Measurements from ENCODE around the gene RPS6KA1. TPM values are rescaled to one million over a fixed set of nuclear protein-coding genes. Genes with fewer than 3 reads are reported as not detected.
A peak's percentile ranks its signal among the peaks of the same experiment; 100 is the strongest.

Gene RPS6KA1
- total and polyA plus RNA-seq, 11 donors: 1.1 to 24.4 (median 3.5) TPM

- WGBS, 4 donors: 84 to 91% (median 88%) methylated on average over 4 to 8 of the region's 8 CpGs
Measured at GRCh38 chr1:26546375-26546774, 16.8 kb downstream of the RPS6KA1 start.

GRCh38 chr1:26546819-26547218 lies 17.3 kb downstream of the RPS6KA1 start:
- Histone ChIP-seq H3K4me3 (peak overlapping the region in 2 of 12 donors; percentile 52 to 67), H3K4me1 (peaks cover 0 to 53% (median 6%) of the 10 kb centered on the region in 12 donors), H3K27me3 (no peaks in the 10 kb centered on the region), H3K27ac (no peak overlapping the region), H3K36me3 (peaks cover 0 to 43% (median 0%) of the 10 kb centered on the region in 9 donors), H3K9me3 (no peaks in the 10 kb centered on the region)
- TF ChIP-seq POLR2A (IDR thresholded peaks at IDR 0.05) (no peak), CTCF (IDR thresholded peaks at IDR 0.05) (no peak)
- intact Hi-C loops (cut with DNase I): no loop called here
- no peak for DNase-seq
- WGBS, 4 donors: 96 to 100% (median 97%) methylated on average over 1 to 7 of the region's 7 CpGs
- no peak for ATAC-seq

More at GRCh38 chr1:26546375-26546774, 16.8 kb downstream of the RPS6KA1 start:
- H3K27me3 ChIP-seq: no peaks in the 10 kb centered on the region
- H3K4me3 ChIP-seq: peak overlapping the region in 8 of 12 donors; percentile 2 to 67 (median 44)
- TF ChIP-seq CTCF (IDR thresholded peaks at IDR 0.05): no peak
- TF ChIP-seq POLR2A (IDR thresholded peaks at IDR 0.05): no peak
- peaks cover 0 to 39% (median 0%) of the 10 kb centered on the region in 9 donors for H3K36me3 ChIP-seq
- no peak for DNase-seq
- H3K9me3 ChIP-seq: no peaks in the 10 kb centered on the region
- ATAC-seq: no peak
- H3K27ac ChIP-seq: peak overlapping the region in 1 of 12 donors; percentile 88
- peaks cover 0 to 57% (median 7%) of the 10 kb centered on the region in 12 donors for H3K4me1 ChIP-seq
- intact Hi-C loops (cut with DNase I): no loop called here

- 84 to 92% (median 88%) methylated on average over 3 of the region's 3 CpGs for whole genome bisulfite sequencing, 4 donors
- no peaks in the 10 kb centered on the region for H3K9me3 ChIP-seq
- H3K4me1 ChIP-seq: peaks cover 0 to 41% (median 0%) of the 10 kb centered on the region in 12 donors
- H3K4me3 ChIP-seq: no peak overlapping the region
- no peaks in the 10 kb centered on the region for H3K27me3 ChIP-seq
- H3K36me3 ChIP-seq: peaks cover 0 to 62% (median 0%) of the 10 kb centered on the region in 9 donors
- TF ChIP-seq CTCF (IDR thresholded peaks at IDR 0.05) (no peak), POLR2A (IDR thresholded peaks at IDR 0.05) (no peak)
- intact Hi-C loops (cut with DNase I): no loop called here
- no peak for ATAC-seq
- H3K27ac ChIP-seq: no peak overlapping the region
- no peak for DNase-seq
Measured at GRCh38 chr1:26548841-26549240, 19.3 kb downstream of the RPS6KA1 start.

- intact Hi-C loops (cut with DNase I): no loop called here
- Histone ChIP-seq H3K27me3 (no peaks in the 10 kb centered on the region), H3K27ac (no peak overlapping the region), H3K9me3 (no peaks in the 10 kb centered on the region), H3K36me3 (peaks cover 0 to 83% (median 0%) of the 10 kb centered on the region in 9 donors), H3K4me3 (no peak overlapping the region), H3K4me1 (peaks cover 0 to 25% (median 0%) of the 10 kb centered on the region in 12 donors)
- no peak for TF ChIP-seq POLR2A (IDR thresholded peaks at IDR 0.05)
- no peak for TF ChIP-seq CTCF (IDR thresholded peaks at IDR 0.05)
- WGBS, 4 donors: 92 to 100% (median 98%) methylated on average over 2 to 3 of the region's 3 CpGs
- DNase-seq: no peak
- ATAC-seq: no peak
Measured at GRCh38 chr1:26550946-26551345, 21.4 kb downstream of the RPS6KA1 start.
